ENCODE data around the gene NDUFV1. TPM values are rescaled to one million over a fixed set of nuclear protein-coding genes. Genes with fewer than 3 reads are reported as not detected.
"Not testable (repeated sequence)": the region's sequence is repeated elsewhere in the genome, so short reads cannot be mapped to it uniquely, and the experiment has no call there.

The NDUFV1 gene
- total RNA-seq, 1 experiment from 2014 or later, result 321 TPM

- TF ChIP-seq EZH2 (IDR thresholded peaks at IDR 0.05; ENCODE audit: low read depth) (no peak), CTCF (conservative IDR thresholded peaks at IDR 0.05) (no peak)
- no peak for DNase-seq
- no peaks in the 10 kb centered on the region for H3K9me2 ChIP-seq (ENCODE audit: insufficient read depth)
- H3F3A ChIP-seq (ENCODE audit: insufficient read depth, low read depth), result peaks cover 26% of the 10 kb centered on the region; the same call in 1 of the 2 replicates
- no peak overlapping the region for H3K27ac ChIP-seq
- no peaks in the 10 kb centered on the region for H3K79me2 ChIP-seq (ENCODE audit: low read depth)
- H3K36me3 ChIP-seq (ENCODE audit: low read depth), result no peaks in the 10 kb centered on the region
- ChIA-PET CTCF (no interaction called here), POLR2A (ENCODE audit: unreplicated experiment) (interaction anchor here (0.6 kb wide), 1 partner anchor 15 kb away, joined by 7 read pairs; no protein-coding TSS in a partner anchor)
- no peaks in the 10 kb centered on the region for H3K27me3 ChIP-seq (ENCODE audit: insufficient read depth, low read depth)
- no peaks in the 10 kb centered on the region for H3K9me3 ChIP-seq (ENCODE audit: insufficient read depth, low read depth)
- no peak overlapping the region for H3K4me3 ChIP-seq
- peaks cover 5% of the 10 kb centered on the region; the same call in 1 of the 2 replicates for H4K20me1 ChIP-seq (ENCODE audit: insufficient read depth)
- no peak overlapping the region for H2AFZ ChIP-seq
- H3K4me2 ChIP-seq, result no peak overlapping the region
- no peaks in the 10 kb centered on the region for H3K4me1 ChIP-seq (replicated peaks; ENCODE audit: insufficient read depth)
- no TSS peak for BruUV-seq (replicated peaks)
- intact Hi-C loops (cut with micrococcal nuclease; ENCODE audit: unreplicated experiment), result no loop called here
Measured at GRCh38 chr11:67593565-67593905, 13.2 kb upstream of the NDUFV1 start.

DNA sequence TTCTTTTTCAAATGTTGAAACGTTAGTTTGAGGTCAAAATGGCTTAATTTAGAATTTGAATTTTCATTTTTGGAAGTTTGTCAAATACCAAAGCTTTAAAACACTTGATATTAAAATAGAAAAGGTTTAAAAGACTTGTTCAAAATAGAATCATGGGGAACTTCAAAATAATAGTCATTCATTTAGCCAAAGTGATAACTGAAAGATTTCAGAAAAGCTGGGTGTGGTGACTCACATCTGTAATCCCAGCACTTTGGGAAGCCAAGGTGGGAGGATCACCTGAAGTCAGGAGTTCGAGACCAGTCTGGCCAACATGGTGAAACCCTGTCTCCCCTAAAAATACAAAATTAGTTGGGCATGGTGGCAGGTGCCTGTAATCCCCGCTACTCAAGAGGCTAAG lies 12.3 kb upstream of the NDUFV1 start:
- H3K9me2 ChIP-seq (ENCODE audit: insufficient read depth), result no peaks in the 10 kb centered on the region
- no TSS peak for BruUV-seq (replicated peaks)
- no peaks in the 10 kb centered on the region for H3K79me2 ChIP-seq (ENCODE audit: low read depth)
- H3K27ac ChIP-seq, result no peak overlapping the region
- H3K4me2 ChIP-seq, result no peak overlapping the region
- no peak overlapping the region for H2AFZ ChIP-seq
- TF ChIP-seq EZH2 (IDR thresholded peaks at IDR 0.05; ENCODE audit: low read depth) (no peak), CTCF (conservative IDR thresholded peaks at IDR 0.05) (no peak)
- H3K36me3 ChIP-seq (ENCODE audit: low read depth), result no peaks in the 10 kb centered on the region
- intact Hi-C loops (cut with micrococcal nuclease; ENCODE audit: unreplicated experiment), result no loop called here
- no peaks in the 10 kb centered on the region for H3K9me3 ChIP-seq (ENCODE audit: insufficient read depth, low read depth)
- peaks cover 18% of the 10 kb centered on the region; the same call in 1 of the 2 replicates for H3F3A ChIP-seq (ENCODE audit: insufficient read depth, low read depth)
- H3K27me3 ChIP-seq (ENCODE audit: insufficient read depth, low read depth), result no peaks in the 10 kb centered on the region
- POLR2A ChIA-PET (ENCODE audit: unreplicated experiment), result interaction anchor here (0.6 kb wide), 1 partner anchor 868 kb away, joined by 5 read pairs; no protein-coding TSS in a partner anchor
- no peak overlapping the region for H3K4me3 ChIP-seq
- no peak for DNase-seq
- H3K4me1 ChIP-seq (replicated peaks; ENCODE audit: insufficient read depth), result no peaks in the 10 kb centered on the region
- CTCF ChIA-PET, result no interaction called here
- peaks cover 5% of the 10 kb centered on the region; the same call in 1 of the 2 replicates for H4K20me1 ChIP-seq (ENCODE audit: insufficient read depth)

DNA sequence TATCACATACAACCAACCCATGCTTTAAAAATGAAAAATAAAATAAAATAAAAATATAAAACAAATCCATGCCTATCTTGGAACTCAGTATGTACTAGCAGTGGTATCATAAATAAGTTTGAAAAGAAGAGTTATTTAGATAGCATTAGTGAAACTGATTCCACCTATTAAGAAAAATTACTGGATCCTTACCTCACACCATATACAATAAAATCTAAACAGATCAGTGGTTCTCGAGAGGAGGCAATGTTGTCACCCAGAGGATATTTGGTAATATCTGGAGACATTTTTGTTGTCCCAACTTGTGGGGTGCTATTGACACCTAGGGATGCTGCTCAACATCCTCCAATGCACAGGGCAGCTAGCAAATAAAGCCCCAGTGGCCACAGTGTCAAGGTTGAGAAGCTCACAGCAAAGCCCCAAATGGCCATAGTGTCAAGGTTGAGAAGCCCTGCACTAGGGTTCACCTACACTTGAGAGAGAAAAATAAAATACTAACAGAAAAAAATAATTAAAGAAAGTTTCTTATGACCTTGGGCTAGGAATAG lies 9.9 kb upstream of the NDUFV1 start:
- Histone ChIP-seq H4K20me1 (ENCODE audit: insufficient read depth) (no peaks in the 10 kb centered on the region), H3K79me2 (ENCODE audit: low read depth) (no peaks in the 10 kb centered on the region), H3K9me2 (ENCODE audit: insufficient read depth) (no peaks in the 10 kb centered on the region), H3K36me3 (ENCODE audit: low read depth) (no peaks in the 10 kb centered on the region), H3K9me3 (ENCODE audit: insufficient read depth, low read depth) (no peaks in the 10 kb centered on the region; the same call in 1 of the 2 replicates), H3K27ac (no peak overlapping the region), H3K4me3 (no peak overlapping the region), H3F3A (ENCODE audit: insufficient read depth, low read depth) (no peaks in the 10 kb centered on the region; the same call in 1 of the 2 replicates), H3K4me2 (no peak overlapping the region), H3K4me1 (replicated peaks; ENCODE audit: insufficient read depth) (no peaks in the 10 kb centered on the region), H3K27me3 (ENCODE audit: insufficient read depth, low read depth) (no peaks in the 10 kb centered on the region; the same call in 1 of the 2 replicates), H2AFZ (no peak overlapping the region)
- TF ChIP-seq EZH2 (IDR thresholded peaks at IDR 0.05; ENCODE audit: low read depth), result no peak
- TF ChIP-seq CTCF (conservative IDR thresholded peaks at IDR 0.05), result no peak
- ChIA-PET POLR2A (ENCODE audit: unreplicated experiment) (no interaction called here), CTCF (no interaction called here)
- no TSS peak for BruUV-seq (replicated peaks)
- intact Hi-C loops (cut with micrococcal nuclease; ENCODE audit: unreplicated experiment), result no loop called here
- no peak for DNase-seq

- H4K20me1 ChIP-seq (ENCODE audit: insufficient read depth); H3K9me2 ChIP-seq (ENCODE audit: insufficient read depth); H3F3A ChIP-seq (ENCODE audit: insufficient read depth, low read depth); POLR2A ChIA-PET (ENCODE audit: unreplicated experiment); H3K9me3 ChIP-seq (ENCODE audit: insufficient read depth, low read depth); intact Hi-C loops (cut with micrococcal nuclease; ENCODE audit: unreplicated experiment); H3K36me3 ChIP-seq (ENCODE audit: low read depth); H3K79me2 ChIP-seq (ENCODE audit: low read depth); BruUV-seq (replicated peaks); CTCF ChIA-PET; H2AFZ ChIP-seq; H3K4me1 ChIP-seq (replicated peaks; ENCODE audit: insufficient read depth); H3K4me2 ChIP-seq; H3K27ac ChIP-seq; H3K4me3 ChIP-seq; DNase-seq; H3K27me3 ChIP-seq (ENCODE audit: insufficient read depth, low read depth): not testable (repeated sequence)
Measured at GRCh38 chr11:67597458-67597857, 9.3 kb upstream of the NDUFV1 start.

DNA sequence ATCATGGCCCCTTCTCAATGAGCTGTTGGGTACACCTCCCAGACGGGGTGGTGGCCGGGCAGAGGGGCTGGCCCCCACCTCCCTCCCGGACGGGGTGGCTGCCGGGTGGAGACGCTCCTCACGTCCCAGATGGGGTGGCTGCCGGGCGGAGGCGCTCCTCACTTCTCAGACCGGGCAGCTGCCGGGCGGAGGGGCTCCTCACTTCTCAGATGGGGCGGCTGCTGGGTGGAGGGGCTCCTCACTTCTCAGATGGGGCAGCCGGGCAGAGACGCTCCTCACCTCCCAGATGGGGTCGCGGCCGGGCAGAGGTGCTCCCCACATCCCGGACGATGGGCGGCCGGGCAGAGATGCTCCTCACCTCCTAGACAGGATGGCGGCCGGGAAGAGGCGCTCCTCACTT lies 8.8 kb upstream of the NDUFV1 start:
- intact Hi-C loops (cut with micrococcal nuclease; ENCODE audit: unreplicated experiment); H3K4me3 ChIP-seq; POLR2A ChIA-PET (ENCODE audit: unreplicated experiment); BruUV-seq (replicated peaks); H3K9me3 ChIP-seq (ENCODE audit: insufficient read depth, low read depth); H3K27me3 ChIP-seq (ENCODE audit: insufficient read depth, low read depth); H2AFZ ChIP-seq; H3K36me3 ChIP-seq (ENCODE audit: low read depth); H3K27ac ChIP-seq; H3K9me2 ChIP-seq (ENCODE audit: insufficient read depth); H4K20me1 ChIP-seq (ENCODE audit: insufficient read depth); H3K79me2 ChIP-seq (ENCODE audit: low read depth); H3F3A ChIP-seq (ENCODE audit: insufficient read depth, low read depth); DNase-seq; CTCF ChIA-PET; H3K4me1 ChIP-seq (replicated peaks; ENCODE audit: insufficient read depth); H3K4me2 ChIP-seq: not testable (repeated sequence)

Measured in PC-9 (cell line).